Activated CD4-positive, alpha-beta T cell treated with anti-CD3 and anti-CD28 coated beads, Interleukin-10, Interleukin-2, amounts not matched to agents 100 ng/mL and 50 ng/mL, durations not matched to agents 16 hours and 8 hours (primary cell): ENCODE data around the gene NPIPB2.
"Not testable (repeated sequence)": the region's sequence is repeated elsewhere in the genome, so short reads cannot be mapped to it uniquely, and the experiment has no call there.

Experiments
- DNase-seq: peaks from one replicate; pipeline ENCODE4 v3.0.0-alpha.2; 2020

The NPIPB2 gene

GRCh38 chr16:11957591-11958395, 15.9 kb upstream of the NPIPB2 start:
- no peak for DNase-seq

- DNase-seq = no peak
Observed at GRCh38 chr16:11956558-11956957, 14.7 kb upstream of the NPIPB2 start.

GRCh38 chr16:11955713-11956123, 13.9 kb upstream of the NPIPB2 start:
- DNase-seq = no peak

GRCh38 chr16:11953576-11953975, 11.7 kb upstream of the NPIPB2 start:
- DNase-seq = not testable (repeated sequence)

GRCh38 chr16:11950388-11950787, 8.5 kb upstream of the NPIPB2 start:
- no peak for DNase-seq

GRCh38 chr16:11949527-11949926, 7.7 kb upstream of the NPIPB2 start:
- peak; percentile 34 for DNase-seq

- DNase-seq = no peak
Observed at GRCh38 chr16:11948819-11949218, 7.0 kb upstream of the NPIPB2 start.

- no peak for DNase-seq
Observed at GRCh38 chr16:11946433-11946832, 4.6 kb upstream of the NPIPB2 start.

- DNase-seq = not testable (repeated sequence)
Observed at GRCh38 chr16:11927350-11927749, 14.5 kb downstream of the NPIPB2 start.

- DNase-seq = not testable (repeated sequence)
Observed at GRCh38 chr16:11924046-11924445, 17.8 kb downstream of the NPIPB2 start.

- DNase-seq = no peak
Observed at GRCh38 chr16:11916524-11917285, 25.1 kb downstream of the NPIPB2 start.

GRCh38 chr16:11915644-11916523, 26.0 kb downstream of the NPIPB2 start, which contains the start of gene GSPT1:
GSPT1 (minus strand) TSS chr16:11915956; CDS start chr16:11915720, 236 bp downstream.
- peak; percentile 99 for DNase-seq

- peak; percentile 36 for DNase-seq
Observed at GRCh38 chr16:11915114-11915643, 26.7 kb downstream of the NPIPB2 start.

GRCh38 chr16:11914210-11915113, 27.4 kb downstream of the NPIPB2 start:
- peak; percentile 47 for DNase-seq

- DNase-seq = peak; percentile 45
Observed at GRCh38 chr16:11913425-11914079, 28.3 kb downstream of the NPIPB2 start.

- no peak for DNase-seq
Observed at GRCh38 chr16:11909653-11910545, 31.9 kb downstream of the NPIPB2 start.

GRCh38 chr16:11907160-11907970, 34.5 kb downstream of the NPIPB2 start:
- DNase-seq = no peak

GRCh38 chr16:11903906-11904305, 37.9 kb downstream of the NPIPB2 start:
- no peak for DNase-seq

GRCh38 chr16:11901091-11901490, 40.8 kb downstream of the NPIPB2 start:
- DNase-seq = no peak
